GM19324 (cell line): ENCODE results near the gene PRLHR.

ENCODE experiments used
- ATAC-seq: cut with Tn5 transposase; IDR thresholded peaks from one replicate; pipeline ENCODE4 v1.9.1; 2021; ENCODE audit warnings: mild to moderate bottlenecking, moderate library complexity; ENCODE audit not compliant: unreplicated experiment, low FRiP score

PRLHR gene

GRCh38 chr10:118565301-118566075 lies 30.0 kb downstream of the PRLHR start:
- ATAC-seq, result no peak

DNA sequence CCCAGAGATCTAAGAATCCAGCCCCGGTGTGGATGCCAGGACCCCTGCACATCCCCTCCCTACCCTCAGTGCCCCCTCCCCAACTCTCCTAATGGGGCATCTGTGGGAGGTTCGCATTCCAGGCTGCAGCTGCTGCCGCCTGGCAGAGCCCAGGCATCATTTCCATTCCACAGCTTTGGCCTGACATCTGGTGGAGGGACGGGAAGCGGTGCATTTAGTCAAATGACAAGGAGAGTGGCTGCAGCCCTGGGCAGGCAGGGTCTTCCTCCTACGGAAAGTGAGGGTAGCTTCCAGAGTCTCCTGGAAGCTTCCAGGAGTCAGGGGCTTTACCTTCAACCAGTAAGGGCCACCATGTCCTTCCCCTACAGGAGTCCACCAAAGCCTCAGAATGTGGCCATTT lies 30.8 kb downstream of the PRLHR start:
- ATAC-seq, result no peak

GRCh38 chr10:118564114-118564513 lies 31.3 kb downstream of the PRLHR start:
- no peak for ATAC-seq

- ATAC-seq, result no peak
Observed at GRCh38 chr10:118563373-118563890, 32.0 kb downstream of the PRLHR start.

GRCh38 chr10:118562851-118563250 lies 32.6 kb downstream of the PRLHR start:
- ATAC-seq, result no peak

GRCh38 chr10:118557946-118558345 lies 37.5 kb downstream of the PRLHR start:
- ATAC-seq, result no peak

DNA sequence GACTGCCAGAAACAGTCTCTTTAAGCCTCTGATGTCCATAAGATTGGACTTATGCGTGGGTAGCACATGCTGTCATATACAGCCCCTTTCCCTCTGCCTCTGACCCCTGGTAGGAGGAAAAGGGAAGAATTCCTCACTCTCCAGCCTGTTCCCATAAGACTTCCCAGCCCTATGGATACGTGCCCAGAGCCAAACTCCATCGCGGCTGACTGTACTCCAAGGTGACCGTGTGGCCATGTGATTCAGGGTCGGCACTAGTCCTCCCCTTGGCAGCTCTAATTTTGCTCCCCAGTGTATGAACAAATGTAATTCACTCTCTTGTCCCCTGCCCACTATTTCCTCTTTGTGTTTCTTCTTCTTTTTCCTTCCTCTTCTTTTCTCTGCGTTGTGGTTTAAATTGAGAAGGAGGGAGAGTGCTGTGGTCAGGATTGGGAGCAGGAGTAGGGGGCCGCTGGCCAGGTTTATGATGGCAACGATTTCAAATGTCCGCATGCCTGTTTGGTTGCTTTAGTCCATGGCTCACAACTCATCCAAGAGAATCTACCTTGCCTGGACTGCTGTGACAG lies 43.8 kb downstream of the PRLHR start:
- ATAC-seq, result no peak

DNA sequence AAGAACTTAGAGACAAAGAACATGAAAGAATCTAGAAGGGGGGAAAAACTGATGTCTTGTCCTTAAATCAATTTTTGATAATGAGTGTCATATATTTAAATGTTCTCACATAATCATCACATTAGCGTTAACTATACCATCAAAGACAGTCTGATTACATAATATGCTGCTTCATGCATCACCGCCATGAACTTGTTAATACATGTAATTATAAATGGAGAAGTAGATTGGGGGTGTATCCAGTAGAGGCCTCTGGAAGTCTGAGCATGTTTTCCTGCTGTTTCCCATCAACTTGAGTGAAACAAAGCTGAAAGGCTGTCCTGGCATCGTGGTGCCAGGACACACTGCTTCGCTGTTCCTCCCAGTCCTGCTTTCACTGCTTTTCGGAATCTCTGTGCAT lies 48.2 kb downstream of the PRLHR start:
- ATAC-seq, result no peak

DNA sequence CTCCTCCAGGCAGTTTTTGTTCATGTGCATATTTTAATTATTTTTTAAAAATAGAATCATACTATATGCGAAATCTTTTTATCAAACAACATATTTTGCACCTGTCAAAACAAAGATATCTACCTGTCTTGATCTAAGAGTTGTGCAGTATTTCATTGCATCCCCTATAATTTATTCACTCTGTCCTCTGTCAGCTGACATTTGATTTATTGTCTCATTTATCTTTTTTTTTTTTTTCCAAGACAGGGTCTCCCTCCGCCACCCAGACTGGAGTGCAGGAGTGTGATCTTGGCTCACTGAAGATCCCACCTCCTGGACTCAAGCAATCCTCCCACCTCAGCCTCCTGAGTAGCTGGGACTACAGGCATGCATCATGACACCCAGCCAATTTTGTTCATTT lies 49.0 kb downstream of the PRLHR start:
- no peak for ATAC-seq

DNA sequence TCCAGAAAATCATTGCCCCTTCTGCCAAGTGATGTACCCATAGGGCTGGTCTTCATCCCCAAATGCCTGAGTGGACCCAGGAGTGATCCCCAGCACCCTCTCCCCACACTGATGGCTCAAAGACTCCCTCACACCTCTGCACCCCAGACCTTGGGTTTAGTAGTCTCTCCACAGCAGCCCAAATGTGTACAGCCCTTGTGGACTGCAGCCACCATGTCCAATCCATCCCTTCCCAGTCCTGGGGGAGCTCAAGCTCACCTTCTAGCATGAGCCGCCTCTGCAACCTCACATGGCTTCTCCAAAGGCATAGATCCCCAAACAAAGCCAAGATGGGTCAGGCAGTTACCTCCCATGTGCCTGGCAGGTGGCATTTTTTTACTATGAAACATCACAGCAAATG lies 50.1 kb downstream of the PRLHR start:
- no peak for ATAC-seq

DNA sequence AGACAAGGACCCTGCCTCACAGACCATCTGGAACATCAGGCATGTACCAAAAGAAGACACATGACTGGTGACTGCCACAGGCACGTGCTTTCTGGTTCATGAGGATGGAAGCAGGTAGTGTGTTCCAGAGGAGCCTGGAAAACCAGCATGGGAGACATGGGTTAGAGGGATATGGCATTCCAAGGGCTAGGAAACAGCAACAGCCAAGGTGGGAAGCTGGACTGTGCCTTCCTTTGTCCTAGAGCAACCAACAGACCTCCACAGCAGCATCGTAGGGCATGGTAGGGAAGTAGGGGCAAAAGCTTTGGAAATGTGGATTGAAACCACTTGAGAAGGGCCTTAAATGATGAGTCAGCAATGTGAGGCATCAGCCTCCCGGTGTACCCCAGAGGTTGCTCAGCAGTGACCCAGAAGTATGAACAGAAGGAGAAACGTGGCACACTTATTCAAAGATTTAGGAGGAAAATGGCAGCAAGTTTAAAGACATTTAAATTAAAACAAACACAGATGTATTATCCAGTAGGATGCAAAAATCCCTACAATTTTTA lies 51.0 kb downstream of the PRLHR start:
- no peak for ATAC-seq

- no peak for ATAC-seq
Observed at GRCh38 chr10:118543714-118544400, 51.6 kb downstream of the PRLHR start.

GRCh38 chr10:118542745-118543144 lies 52.7 kb downstream of the PRLHR start:
- ATAC-seq, result no peak

DNA sequence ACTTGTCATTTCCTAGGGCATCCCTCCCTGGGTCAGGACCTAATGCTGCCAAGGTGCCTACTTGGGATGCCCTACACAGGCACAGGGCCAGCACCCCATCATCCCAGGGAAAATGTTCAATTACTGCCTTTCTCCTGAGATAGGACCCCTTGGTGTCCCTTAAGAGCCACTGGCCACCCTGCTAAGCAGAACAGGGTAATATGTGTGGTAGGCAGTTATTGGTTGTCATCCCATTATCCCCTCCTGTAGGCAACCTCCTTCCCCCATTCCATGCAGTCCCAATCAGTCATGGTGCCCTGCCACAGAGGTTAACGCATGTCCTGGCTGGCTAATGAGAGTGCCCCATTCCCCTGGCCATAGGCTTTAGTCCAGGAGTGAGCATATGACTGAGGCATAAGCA lies 53.2 kb downstream of the PRLHR start:
- ATAC-seq, result no peak

DNA sequence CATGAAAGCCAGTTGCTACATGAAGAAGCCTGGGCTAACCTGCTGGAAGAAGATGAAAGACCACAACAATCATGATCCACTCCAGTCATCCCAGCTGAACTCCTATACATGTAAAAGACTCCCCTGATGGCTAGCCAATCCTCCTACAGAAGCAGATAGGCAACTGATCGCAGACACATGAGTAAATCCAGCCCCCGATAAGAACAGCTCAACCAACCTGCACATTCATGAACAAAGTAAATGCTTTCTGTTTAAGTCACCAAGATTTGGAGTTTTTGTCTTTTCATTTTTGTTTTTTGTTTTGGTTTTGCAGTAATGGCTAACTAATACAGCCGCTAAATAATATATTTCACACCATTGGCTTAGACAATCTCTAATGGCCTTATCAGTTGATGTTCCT lies 53.7 kb downstream of the PRLHR start:
- no peak for ATAC-seq
